H9 (cell line): ENCODE results near the gene THSD7A. TPM values are rescaled to one million over a fixed set of nuclear protein-coding genes. Genes with fewer than 3 reads are reported as not detected.

Experiments
- DNase-seq: peaks from one replicate; pipeline ENCODE4 v3.0.0-alpha.2; 2017
- H2AFZ ChIP-seq: one replicate; pipeline ENCODE4 v1.6.1; 2013; ENCODE audit warnings: mild to moderate bottlenecking, low read length, control low read depth, moderate library complexity
- H2AK5ac ChIP-seq: 2 replicates; pipeline ENCODE4 v1.6.1; 2013; ENCODE audit warnings: low read length, control low read depth, mixed read lengths; ENCODE audit not compliant: insufficient read length
- H2BK120ac ChIP-seq: one replicate; pipeline ENCODE4 v1.6.1; 2013; ENCODE audit warnings: low read depth, mild to moderate bottlenecking, low read length, control low read depth, inconsistent platforms; ENCODE audit not compliant: poor library complexity, severe bottlenecking
- H2BK12ac ChIP-seq: 2 replicates; pipeline ENCODE4 v1.6.1; 2013; ENCODE audit warnings: low read length, control low read depth, mixed read lengths, low read depth; ENCODE audit not compliant: insufficient read length
- H2BK15ac ChIP-seq: 2 replicates; pipeline ENCODE4 v1.6.1; 2013; ENCODE audit warnings: low read depth, low read length, control low read depth
- H2BK20ac ChIP-seq: one replicate; pipeline ENCODE4 v1.6.1; 2013; ENCODE audit warnings: low read depth, mild to moderate bottlenecking, low read length, control low read depth, inconsistent platforms; ENCODE audit not compliant: poor library complexity, severe bottlenecking
- H2BK5ac ChIP-seq: 2 replicates; pipeline ENCODE4 v1.6.1; 2013; ENCODE audit warnings: low read length, control low read depth, mixed read lengths; ENCODE audit not compliant: insufficient read length
- H3K14ac ChIP-seq: 2 replicates; pipeline ENCODE4 v1.6.1; 2013; ENCODE audit warnings: low read length, control low read depth; ENCODE audit not compliant: insufficient read depth
- H3K18ac ChIP-seq: 2 replicates; pipeline ENCODE4 v1.6.1; 2013; ENCODE audit warnings: low read depth, mild to moderate bottlenecking, mixed read lengths, low read length, control low read depth; ENCODE audit not compliant: insufficient read length
- H3K23ac ChIP-seq: 2 replicates; pipeline ENCODE4 v1.6.1; 2013; ENCODE audit warnings: low read length, control low read depth, mixed read lengths, low read depth; ENCODE audit not compliant: insufficient read length
- H3K23me2 ChIP-seq: 2 replicates; pipeline ENCODE4 v1.6.1; 2013; ENCODE audit warnings: low read depth, mild to moderate bottlenecking, mixed read lengths, low read length, control low read depth; ENCODE audit not compliant: insufficient read length, poor library complexity, severe bottlenecking
- H3K27ac ChIP-seq: 2 replicates; pipeline ENCODE4 v1.5.1; 2013; ENCODE audit warnings: low read length, control low read depth, mixed read lengths, low read depth; ENCODE audit not compliant: insufficient read length
- H3K27me3 ChIP-seq: 2 replicates; pipeline ENCODE4 v1.6.1; 2013; ENCODE audit warnings: low read length, control low read depth, inconsistent platforms; ENCODE audit not compliant: insufficient read depth
- H3K4ac ChIP-seq: 2 replicates; pipeline ENCODE4 v1.6.1; 2013; ENCODE audit warnings: low read depth, mild to moderate bottlenecking, control low read depth, inconsistent platforms, low read length, moderate library complexity
- H3K4me1 ChIP-seq: 2 replicates; pipeline ENCODE4 v1.6.1; 2013; ENCODE audit warnings: low read length, control low read depth, inconsistent platforms; ENCODE audit not compliant: insufficient read depth
- H3K4me2 ChIP-seq: 2 replicates; pipeline ENCODE4 v1.6.1; 2013; ENCODE audit warnings: low read length, control low read depth, mixed read lengths; ENCODE audit not compliant: insufficient read length, insufficient read depth
- H3K56ac ChIP-seq: 2 replicates; pipeline ENCODE4 v1.6.1; 2013; ENCODE audit warnings: low read depth, mild to moderate bottlenecking, mixed read lengths, low read length, control low read depth; ENCODE audit not compliant: insufficient read length
- H3K79me1 ChIP-seq: 2 replicates; pipeline ENCODE4 v1.6.1; 2013; ENCODE audit warnings: low read depth, mild to moderate bottlenecking, moderate library complexity, low read length, control low read depth, inconsistent platforms; ENCODE audit not compliant: insufficient read depth, poor library complexity, severe bottlenecking
- H3K79me2 ChIP-seq: 2 replicates; pipeline ENCODE4 v1.6.1; 2013; ENCODE audit warnings: low read length, control low read depth, inconsistent platforms; ENCODE audit not compliant: insufficient read depth
- H3K9ac ChIP-seq: 2 replicates; pipeline ENCODE4 v1.6.1; 2013; ENCODE audit warnings: low read length, control low read depth, mixed read lengths; ENCODE audit not compliant: insufficient read length; ENCODE audit errors: extremely low read depth
- H3K9me3 ChIP-seq: one replicate; pipeline ENCODE4 v1.6.1; 2013; ENCODE audit warnings: low read depth, low read length, inconsistent platforms; ENCODE audit not compliant: control insufficient read depth
- H3T11ph ChIP-seq: one replicate; pipeline ENCODE4 v1.6.1; 2013; ENCODE audit warnings: mild to moderate bottlenecking, low read length, control low read depth, inconsistent platforms
- H4K20me1 ChIP-seq: one replicate; pipeline ENCODE4 v1.6.1; 2013; ENCODE audit not compliant: control insufficient read depth, insufficient read length, insufficient read depth
- H4K5ac ChIP-seq: 2 replicates; pipeline ENCODE4 v1.6.1; 2013; ENCODE audit warnings: low read depth, mild to moderate bottlenecking, mixed read lengths, low read length, control low read depth; ENCODE audit not compliant: insufficient read length
- H4K8ac ChIP-seq: replicated peaks from 2 replicates; pipeline ENCODE4 v1.6.1; 2013; ENCODE audit warnings: low read length, control low read depth, mixed read lengths, low read depth; ENCODE audit not compliant: insufficient read length
- H4K91ac ChIP-seq: 2 replicates; pipeline ENCODE4 v1.6.1; 2013; ENCODE audit warnings: low read depth, mild to moderate bottlenecking, moderate library complexity, mixed read lengths, low read length, control low read depth; ENCODE audit not compliant: insufficient read length
- H3K27ac Mint-ChIP-seq, 3 experiments: 2 replicates in 2 of 3; 3 replicates in 1 of 3; pipeline ENCODE4 v1.8.0; 2020 to 2021; ENCODE audit warnings: mixed read lengths in 3 of 3, mild to moderate bottlenecking in 1 of 3, moderate library complexity in 1 of 3
- H3K27me3 Mint-ChIP-seq: 2 replicates; pipeline ENCODE4 v1.8.0; 2021; ENCODE audit warnings: low read depth, mild to moderate bottlenecking, moderate library complexity, mixed read lengths
- H3K36me3 Mint-ChIP-seq, 3 experiments: 2 replicates in 2 of 3; 3 replicates in 1 of 3; pipeline ENCODE4 v1.8.0; 2020 to 2021; ENCODE audit warnings: low read depth in 3 of 3, mixed read lengths in 3 of 3; ENCODE audit not compliant: insufficient read depth in 1 of 3
- H3K4me1 Mint-ChIP-seq, 2 experiments: 2 replicates each; pipeline ENCODE4 v1.8.0; 2020; ENCODE audit warnings: mixed read lengths in 2 of 2
- H3K4me3 Mint-ChIP-seq, 2 experiments: 2 replicates in 1 of 2; 3 replicates in 1 of 2; pipeline ENCODE4 v1.8.0; 2020 to 2021; ENCODE audit warnings: mild to moderate bottlenecking in 2 of 2, mixed read lengths in 2 of 2, moderate library complexity in 1 of 2
- H3K9me3 Mint-ChIP-seq, 2 experiments: 2 replicates in 1 of 2; 3 replicates in 1 of 2; pipeline ENCODE4 v1.8.0; 2020; ENCODE audit warnings: mild to moderate bottlenecking in 2 of 2, mixed read lengths in 2 of 2, moderate library complexity in 1 of 2
- CTCF ChIP-seq: fragments of 200-600 bp; sonication (generic); conservative IDR thresholded peaks from 3 replicates; pipeline ENCODE4 v1.8.0; 2021; ENCODE audit warnings: antibody characterized with exemption, mild to moderate bottlenecking
- total RNA-seq: library from RNA; stranded (reverse); gene quantifications from 2 replicates; pipeline ENCODE4 v1.2.1, GENCODE V29; 2021

The THSD7A gene
- total RNA-seq, 1 experiment from 2014 or later = 0.42 TPM

DNA sequence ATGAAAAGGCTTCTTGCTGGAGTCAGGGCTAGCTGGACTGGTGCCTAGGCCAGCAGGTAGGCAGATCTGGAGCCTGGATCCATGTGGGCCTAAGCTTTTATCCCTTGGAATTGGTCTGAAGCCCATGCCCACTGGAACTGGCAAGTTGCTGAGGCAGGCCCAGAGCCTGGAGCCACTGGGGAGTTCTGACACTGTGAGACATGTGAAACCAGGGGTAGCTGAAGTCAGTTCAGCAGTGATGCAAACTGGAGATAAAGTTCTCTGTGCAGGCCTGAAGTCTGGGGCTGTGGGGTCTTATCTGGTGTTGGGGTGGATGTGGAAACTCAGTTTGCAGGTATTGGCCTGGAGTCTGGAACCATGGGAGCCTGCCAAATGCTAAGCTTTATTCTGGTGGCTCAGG is 9.7 kb upstream of the THSD7A start:
- no peak overlapping the region for H2AK5ac ChIP-seq
- no peaks in the 10 kb centered on the region for H3K9me3 ChIP-seq
- no peak overlapping the region for H3K27ac ChIP-seq
- H3K79me2 ChIP-seq = no peaks in the 10 kb centered on the region
- no peak overlapping the region for H2BK15ac ChIP-seq
- no peak overlapping the region for H3K18ac ChIP-seq
- H4K5ac ChIP-seq = no peak overlapping the region
- no peaks in the 10 kb centered on the region for H4K20me1 ChIP-seq
- no peak overlapping the region for H3K4ac ChIP-seq
- no peaks in the 10 kb centered on the region for H3K23me2 ChIP-seq
- H3K27me3 ChIP-seq = no peaks in the 10 kb centered on the region
- no peak for DNase-seq
- H4K91ac ChIP-seq = no peak overlapping the region
- H2BK12ac ChIP-seq = no peak overlapping the region
- H3K56ac ChIP-seq = no peak overlapping the region
- no peak overlapping the region for H3K23ac ChIP-seq
- TF ChIP-seq CTCF = no peak
- Mint-ChIP-seq H3K4me1 (peaks cover 13 to 15% of the 10 kb centered on the region in 2 experiments), H3K4me3 (no peak overlapping the region), H3K27ac (no peak overlapping the region; a peak in 1 of 7 replicates), H3K9me3 (peaks cover 0 to 5% of the 10 kb centered on the region in 2 experiments; a peak in 1 of 5 replicates), H3K36me3 (peaks cover 0 to 7% (median 0%) of the 10 kb centered on the region in 3 experiments; a peak in 3 of 7 replicates), H3K27me3 (no peaks in the 10 kb centered on the region)
- no peaks in the 10 kb centered on the region; the same call in 1 of the 2 replicates for H3K4me1 ChIP-seq
- no peak overlapping the region for H2BK120ac ChIP-seq
- no peak overlapping the region for H3K4me2 ChIP-seq
- H4K8ac ChIP-seq = no peak overlapping the region
- H2BK20ac ChIP-seq = no peak overlapping the region
- no peak overlapping the region for H3T11ph ChIP-seq
- no peak overlapping the region for H3K14ac ChIP-seq
- H3K9ac ChIP-seq = no peak overlapping the region
- H2AFZ ChIP-seq = no peak overlapping the region
- no peak overlapping the region for H2BK5ac ChIP-seq
- H3K79me1 ChIP-seq = no peaks in the 10 kb centered on the region
